HFF-Myc (cell line): Measurements from ENCODE around the gene NPR1.

ENCODE experiments used
- DNase-seq: peaks from one replicate; pipeline ENCODE4 v3.0.0-alpha.2; 2011; ENCODE audit warnings: low read depth; ENCODE audit errors: extremely low read depth
- H3K4me3 ChIP-seq: replicated peaks from 2 replicates; pipeline ENCODE4 v1.5.1; 2011; ENCODE audit warnings: low read depth, mild to moderate bottlenecking, control low read depth, low read length
- CTCF ChIP-seq: IDR thresholded peaks from 2 replicates; pipeline ENCODE4 v1.5.1; 2012; ENCODE audit warnings: mild to moderate bottlenecking, low read depth, low read length, control low read depth; ENCODE audit errors: missing control alignments

The NPR1 gene

DNA sequence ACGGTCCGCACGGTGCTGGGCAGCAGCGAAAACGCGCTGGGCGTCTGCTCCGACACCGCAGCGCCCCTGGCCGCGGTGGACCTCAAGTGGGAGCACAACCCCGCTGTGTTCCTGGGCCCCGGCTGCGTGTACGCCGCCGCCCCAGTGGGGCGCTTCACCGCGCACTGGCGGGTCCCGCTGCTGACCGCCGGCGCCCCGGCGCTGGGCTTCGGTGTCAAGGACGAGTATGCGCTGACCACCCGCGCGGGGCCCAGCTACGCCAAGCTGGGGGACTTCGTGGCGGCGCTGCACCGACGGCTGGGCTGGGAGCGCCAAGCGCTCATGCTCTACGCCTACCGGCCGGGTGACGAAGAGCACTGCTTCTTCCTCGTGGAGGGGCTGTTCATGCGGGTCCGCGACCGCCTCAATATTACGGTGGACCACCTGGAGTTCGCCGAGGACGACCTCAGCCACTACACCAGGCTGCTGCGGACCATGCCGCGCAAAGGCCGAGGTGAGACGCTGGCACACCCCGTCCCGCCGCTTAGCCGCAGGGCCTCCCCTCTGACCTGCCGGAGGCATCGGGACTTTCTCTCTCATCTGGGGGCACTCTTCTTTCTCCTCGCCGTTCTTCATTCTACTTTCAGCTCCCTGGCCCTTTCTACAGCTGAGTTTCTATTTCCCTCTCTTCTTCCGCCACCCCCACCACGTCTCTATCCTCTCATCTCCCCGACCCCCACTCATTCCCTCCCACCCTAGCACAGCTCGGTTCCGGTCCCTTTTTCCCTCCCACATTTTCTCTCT, 1.0 kb downstream of the NPR1 start:
- TF ChIP-seq CTCF: peak; percentile 9
- H3K4me3 ChIP-seq: peak overlapping the region; percentile 21; the same call in 1 of the 2 replicates
- DNase-seq: no peak

GRCh38 chr1:153680120-153680403, 1.6 kb downstream of the NPR1 start:
- TF ChIP-seq CTCF: no peak
- no peak for DNase-seq
- H3K4me3 ChIP-seq: no peak overlapping the region

DNA sequence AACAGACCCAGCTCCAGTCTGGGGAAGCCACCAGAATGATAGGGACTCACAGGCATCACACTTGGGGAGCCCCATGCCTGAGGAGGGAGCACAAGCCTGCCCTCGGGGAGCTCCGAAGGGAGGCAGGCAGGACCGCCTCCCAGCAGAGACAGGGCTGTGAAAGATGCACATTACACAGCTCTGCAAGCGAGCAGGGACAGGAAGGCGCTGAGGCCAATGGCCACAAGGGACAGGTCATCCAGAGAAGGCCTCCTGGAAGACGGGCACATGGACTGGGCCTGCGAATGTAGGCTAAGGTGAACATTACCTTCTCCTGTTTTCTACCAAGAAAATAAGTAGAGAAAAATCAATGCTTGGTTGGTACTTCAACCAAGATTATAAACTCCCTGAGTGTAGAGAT, 4.2 kb downstream of the NPR1 start:
- no peak overlapping the region for H3K4me3 ChIP-seq
- no peak for TF ChIP-seq CTCF
- DNase-seq: no peak

DNA sequence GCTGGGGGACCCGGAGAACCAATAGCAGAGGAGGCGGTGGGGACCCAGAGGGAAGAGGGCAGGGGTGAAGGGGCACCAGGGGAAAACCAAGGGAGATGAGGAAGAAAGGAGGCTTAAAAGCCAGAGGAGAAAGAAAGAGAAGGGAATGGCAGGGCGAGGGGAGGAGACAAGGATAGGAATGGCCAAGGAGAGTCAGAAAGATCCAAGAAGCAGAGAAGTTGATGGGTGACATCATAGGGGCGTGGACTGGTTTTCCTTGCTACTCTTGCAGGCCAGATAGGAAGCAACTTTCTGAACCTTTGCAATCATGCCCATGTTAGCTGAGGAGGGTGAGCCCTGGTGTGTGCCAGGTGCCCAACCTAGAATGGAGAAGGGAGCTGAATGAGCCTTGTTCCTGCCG, 5.4 kb downstream of the NPR1 start:
- DNase-seq: no peak
- no peak overlapping the region for H3K4me3 ChIP-seq
- no peak for TF ChIP-seq CTCF

DNA sequence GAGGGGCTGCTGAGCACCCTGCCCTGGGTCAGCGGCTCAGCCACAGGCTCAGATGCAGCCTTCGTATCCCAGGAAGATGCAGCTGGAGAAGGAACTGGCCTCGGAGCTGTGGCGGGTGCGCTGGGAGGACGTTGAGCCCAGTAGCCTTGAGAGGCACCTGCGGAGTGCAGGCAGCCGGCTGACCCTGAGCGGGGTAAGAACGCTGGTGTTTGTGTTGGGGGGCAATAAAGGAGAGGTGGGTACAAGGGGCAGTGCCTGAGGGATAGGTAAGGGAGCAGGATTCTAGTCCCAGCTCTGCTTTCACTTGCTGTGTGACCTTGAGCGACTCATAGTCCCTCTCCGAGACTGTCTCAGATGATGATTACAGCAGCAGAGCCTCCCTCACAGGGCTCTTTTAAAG, 6.4 kb downstream of the NPR1 start:
- DNase-seq: no peak
- H3K4me3 ChIP-seq: no peak overlapping the region
- no peak for TF ChIP-seq CTCF

DNA sequence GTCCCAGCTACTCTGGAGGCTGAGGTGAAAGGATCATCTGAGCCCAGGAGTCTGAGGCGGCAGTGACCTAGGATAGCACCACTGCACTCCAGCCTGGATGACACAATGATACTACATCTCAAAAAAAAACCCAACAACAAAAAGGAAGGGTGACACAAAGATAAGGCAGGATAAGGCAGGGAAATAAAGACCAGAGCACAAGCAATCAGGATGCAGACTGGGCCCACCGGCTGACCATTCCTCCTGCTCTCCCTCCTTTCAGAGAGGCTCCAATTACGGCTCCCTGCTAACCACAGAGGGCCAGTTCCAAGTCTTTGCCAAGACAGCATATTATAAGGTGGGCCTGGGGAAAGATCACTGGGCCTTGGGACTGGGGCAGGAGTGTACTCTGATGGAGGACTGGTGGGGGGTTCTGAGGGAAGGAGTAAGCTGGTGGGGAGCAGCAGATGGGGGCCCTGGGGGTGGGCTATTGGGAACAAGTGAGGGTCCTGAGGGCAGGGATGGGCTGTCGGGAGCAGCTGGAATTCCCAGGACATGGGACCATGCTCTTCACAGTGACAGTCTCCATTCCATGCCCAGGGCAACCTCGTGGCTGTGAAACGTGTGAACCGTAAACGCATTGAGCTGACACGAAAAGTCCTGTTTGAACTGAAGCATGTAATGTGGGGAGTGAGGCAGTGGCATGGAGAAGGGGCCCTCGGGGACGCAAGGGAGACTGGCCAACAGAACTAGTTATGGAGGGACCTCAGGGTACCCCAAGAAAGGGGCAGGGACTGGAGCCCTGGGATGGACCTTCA, 7.3 kb downstream of the NPR1 start:
- no peak overlapping the region for H3K4me3 ChIP-seq
- no peak for DNase-seq
- no peak for TF ChIP-seq CTCF
